ENCODE measurements around the gene GFOD1.
"Not testable (repeated sequence)": the region's sequence is repeated elsewhere in the genome, so short reads cannot be mapped to it uniquely, and the experiment has no call there.

Gene GFOD1

DNA sequence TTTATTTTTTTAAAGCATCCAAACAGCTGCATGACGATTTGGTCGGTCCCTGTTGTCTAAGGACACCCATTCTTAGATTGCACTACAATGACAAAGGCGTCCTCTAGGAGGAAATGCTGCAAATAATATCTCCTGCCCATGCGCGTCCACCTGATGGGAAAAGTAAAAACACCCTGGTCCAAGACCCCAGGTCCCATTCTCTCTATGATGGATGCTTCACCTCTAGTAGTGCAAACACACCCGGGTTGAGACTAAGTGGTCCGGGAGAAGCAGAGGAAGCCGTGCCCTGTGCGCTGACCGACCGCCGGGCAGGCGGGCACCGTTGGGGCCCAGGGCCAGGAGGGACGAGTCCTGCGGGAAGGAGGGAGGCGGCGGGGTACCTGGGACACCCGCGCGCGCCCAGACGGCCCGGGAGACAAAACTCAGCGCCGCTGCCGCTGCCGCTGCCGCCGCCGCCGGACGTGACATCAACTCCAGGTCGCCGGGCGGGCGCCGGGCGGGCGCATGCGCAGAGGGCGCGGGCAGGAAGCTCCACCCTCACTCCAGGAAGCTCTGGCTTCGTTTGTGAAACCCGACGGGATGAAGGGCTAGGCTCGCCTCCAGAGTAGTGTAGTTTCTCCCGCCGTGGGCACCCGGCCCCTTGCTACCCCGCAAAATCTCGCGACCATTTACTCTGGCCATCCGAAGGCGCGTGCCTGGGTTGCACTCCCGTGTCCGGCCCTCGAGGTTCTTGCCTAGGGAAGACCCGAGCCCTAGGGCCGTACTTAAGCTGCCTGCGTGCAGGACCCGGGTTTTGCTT is 159.1 kb downstream of the GFOD1 start, which contains the start of gene TBC1D7:
TSS of gene TBC1D7 (minus strand) at position 462 of the 799 bp plus-strand sequence. CDS start 1,639 bp downstream, outside the sequence.
- peak within 1 kb of the TSS; percentile 89 for H3K27ac ChIP-seq
- H3K36me3 ChIP-seq (replicated peaks) = peaks cover 5% of the 10 kb centered on the region
- in situ Hi-C loops (cut with HindIII; ENCODE audit: low pct_ligation_motif_present, low sequenced_read_pairs) = no loop called here
- TF ChIP-seq, protein P1, sequence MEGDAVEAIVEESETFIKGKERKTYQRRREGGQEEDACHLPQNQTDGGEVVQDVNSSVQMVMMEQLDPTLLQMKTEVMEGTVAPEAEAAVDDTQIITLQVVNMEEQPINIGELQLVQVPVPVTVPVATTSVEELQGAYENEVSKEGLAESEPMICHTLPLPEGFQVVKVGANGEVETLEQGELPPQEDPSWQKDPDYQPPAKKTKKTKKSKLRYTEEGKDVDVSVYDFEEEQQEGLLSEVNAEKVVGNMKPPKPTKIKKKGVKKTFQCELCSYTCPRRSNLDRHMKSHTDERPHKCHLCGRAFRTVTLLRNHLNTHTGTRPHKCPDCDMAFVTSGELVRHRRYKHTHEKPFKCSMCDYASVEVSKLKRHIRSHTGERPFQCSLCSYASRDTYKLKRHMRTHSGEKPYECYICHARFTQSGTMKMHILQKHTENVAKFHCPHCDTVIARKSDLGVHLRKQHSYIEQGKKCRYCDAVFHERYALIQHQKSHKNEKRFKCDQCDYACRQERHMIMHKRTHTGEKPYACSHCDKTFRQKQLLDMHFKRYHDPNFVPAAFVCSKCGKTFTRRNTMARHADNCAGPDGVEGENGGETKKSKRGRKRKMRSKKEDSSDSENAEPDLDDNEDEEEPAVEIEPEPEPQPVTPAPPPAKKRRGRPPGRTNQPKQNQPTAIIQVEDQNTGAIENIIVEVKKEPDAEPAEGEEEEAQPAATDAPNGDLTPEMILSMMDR (IDR thresholded peaks at IDR 0.05; ENCODE audit: low read depth, low read length, missing control alignments) = peak; percentile 22
- peak within 1 kb of the TSS; percentile 91 for H3K4me3 ChIP-seq (ENCODE audit: low read depth, low read length)
- H3K27me3 ChIP-seq (replicated peaks) = no peaks in the 10 kb centered on the region
- peak; percentile 91 for DNase-seq

DNA sequence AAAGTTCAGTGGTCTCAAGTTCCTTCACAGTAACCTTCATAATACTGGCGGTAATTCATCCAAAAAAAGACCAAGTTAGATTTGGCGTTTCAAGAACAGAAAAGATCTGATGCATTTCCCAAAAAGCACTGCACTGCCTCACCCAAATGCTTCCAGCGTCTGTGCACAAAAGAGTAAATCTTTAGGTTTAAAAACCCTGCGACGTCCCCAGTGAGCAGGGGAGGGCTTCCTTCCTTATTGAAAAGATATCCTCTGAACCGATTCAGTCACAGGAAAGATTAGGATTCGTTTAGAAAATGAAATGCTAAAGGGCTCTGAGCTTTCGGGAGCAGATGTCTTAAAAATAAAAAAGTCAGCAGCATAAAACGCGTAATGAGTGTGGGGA is 159.7 kb downstream of the GFOD1 start:
- no peaks in the 10 kb centered on the region for H3K27me3 ChIP-seq (replicated peaks)
- no peak for DNase-seq
- peaks cover 5% of the 10 kb centered on the region for H3K36me3 ChIP-seq (replicated peaks)
- in situ Hi-C loops (cut with HindIII; ENCODE audit: low pct_ligation_motif_present, low sequenced_read_pairs) = no loop called here
- TF ChIP-seq, protein P1 (IDR thresholded peaks at IDR 0.05; ENCODE audit: low read depth, low read length, missing control alignments) = no peak
- peak overlapping the region; percentile 91 for H3K4me3 ChIP-seq (ENCODE audit: low read depth, low read length)
- H3K27ac ChIP-seq = peak overlapping the region; percentile 89

DNA sequence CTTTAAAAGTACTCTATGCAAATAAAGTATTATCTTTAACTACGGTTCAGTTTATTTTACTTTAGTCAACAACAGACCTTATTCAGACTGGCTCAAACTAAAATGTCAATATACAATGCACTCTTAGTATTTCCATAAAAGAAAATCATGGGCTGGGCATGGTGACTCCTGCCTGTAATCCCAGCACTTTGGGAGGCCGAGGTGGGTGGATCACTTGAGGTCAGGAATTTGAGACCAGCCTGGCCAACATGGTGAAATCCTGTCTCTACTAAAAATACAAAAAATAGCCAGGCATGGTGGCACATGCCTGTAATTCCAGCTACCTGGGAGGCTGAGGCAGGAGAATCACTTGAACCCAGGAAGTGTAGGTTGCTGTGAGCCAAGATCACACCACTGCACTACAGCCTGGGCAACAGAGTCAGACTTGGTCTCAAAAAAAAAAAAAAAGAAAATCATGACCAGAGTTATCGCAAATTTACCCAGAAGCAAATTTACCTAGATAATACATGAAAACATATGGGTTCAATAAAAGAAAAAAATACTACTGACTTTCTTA is 161.3 kb downstream of the GFOD1 start:
- in situ Hi-C loops (cut with HindIII; ENCODE audit: low pct_ligation_motif_present, low sequenced_read_pairs); DNase-seq; H3K27ac ChIP-seq; H3K27me3 ChIP-seq (replicated peaks); H3K4me3 ChIP-seq (ENCODE audit: low read depth, low read length): not testable (repeated sequence)
- H3K36me3 ChIP-seq (replicated peaks) = peaks cover 11% of the 10 kb centered on the region

DNA sequence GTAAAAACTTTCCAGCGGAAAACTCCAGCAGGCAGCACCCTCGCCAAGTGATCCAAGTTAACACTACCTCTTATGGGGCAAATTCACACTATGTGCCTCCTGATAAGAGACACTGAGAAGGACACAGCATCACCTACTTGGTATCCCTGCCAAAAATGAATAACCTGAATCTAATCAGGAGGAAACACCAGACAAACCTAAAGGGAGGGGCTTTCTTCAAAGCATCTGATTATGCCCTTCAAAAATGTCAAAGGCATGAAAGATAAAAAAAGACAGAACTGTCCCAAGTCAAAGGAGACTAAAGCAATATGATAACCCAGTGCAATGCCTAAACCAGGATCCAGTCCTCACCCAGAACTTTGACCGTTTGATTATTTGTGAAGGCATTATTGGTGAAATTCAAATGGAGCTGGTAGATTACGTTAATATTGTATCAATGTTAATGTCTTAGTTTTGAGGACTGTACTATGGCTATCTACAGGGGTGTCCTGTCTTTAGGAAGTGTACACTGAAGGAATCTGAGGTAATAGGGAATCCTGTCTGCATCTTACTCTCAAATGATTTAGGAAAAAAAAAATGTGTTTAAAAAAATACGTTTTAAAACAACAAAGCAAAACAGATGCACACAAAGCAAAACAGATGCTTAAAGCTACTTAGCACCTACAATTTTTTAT is 167.4 kb downstream of the GFOD1 start:
- Histone ChIP-seq H3K36me3 (replicated peaks) (peaks cover 41% of the 10 kb centered on the region), H3K4me3 (ENCODE audit: low read depth, low read length) (no peak overlapping the region), H3K27ac (no peak overlapping the region), H3K27me3 (replicated peaks) (no peaks in the 10 kb centered on the region)
- in situ Hi-C loops (cut with HindIII; ENCODE audit: low pct_ligation_motif_present, low sequenced_read_pairs) = no loop called here
- TF ChIP-seq, protein P1 (IDR thresholded peaks at IDR 0.05; ENCODE audit: low read depth, low read length, missing control alignments) = no peak
- DNase-seq = no peak

DNA sequence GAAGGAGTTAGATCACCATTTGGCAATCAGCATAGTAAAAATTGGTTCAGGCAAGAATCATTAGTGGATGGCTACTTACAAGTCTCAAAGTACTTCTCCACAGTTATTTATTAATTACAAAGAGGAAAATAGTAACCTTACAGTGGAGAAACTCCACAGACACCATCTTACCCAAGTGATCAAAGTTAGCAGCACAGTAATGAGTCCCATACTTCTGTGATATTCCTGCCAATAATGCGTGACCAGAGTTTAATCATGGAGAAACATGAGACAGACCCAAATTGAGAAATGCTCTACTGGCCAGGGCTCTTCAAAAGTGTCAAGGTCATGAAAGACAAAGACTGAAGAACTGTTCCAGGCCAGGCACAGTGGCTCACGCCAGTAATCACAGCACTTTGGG is 168.6 kb downstream of the GFOD1 start:
- Histone ChIP-seq H3K27ac (no peak overlapping the region), H3K36me3 (replicated peaks) (peaks cover 46% of the 10 kb centered on the region), H3K27me3 (replicated peaks) (no peaks in the 10 kb centered on the region), H3K4me3 (ENCODE audit: low read depth, low read length) (no peak overlapping the region)
- TF ChIP-seq, protein P1 (IDR thresholded peaks at IDR 0.05; ENCODE audit: low read depth, low read length, missing control alignments) = no peak
- DNase-seq = no peak
- in situ Hi-C loops (cut with HindIII; ENCODE audit: low pct_ligation_motif_present, low sequenced_read_pairs) = no loop called here

DNA sequence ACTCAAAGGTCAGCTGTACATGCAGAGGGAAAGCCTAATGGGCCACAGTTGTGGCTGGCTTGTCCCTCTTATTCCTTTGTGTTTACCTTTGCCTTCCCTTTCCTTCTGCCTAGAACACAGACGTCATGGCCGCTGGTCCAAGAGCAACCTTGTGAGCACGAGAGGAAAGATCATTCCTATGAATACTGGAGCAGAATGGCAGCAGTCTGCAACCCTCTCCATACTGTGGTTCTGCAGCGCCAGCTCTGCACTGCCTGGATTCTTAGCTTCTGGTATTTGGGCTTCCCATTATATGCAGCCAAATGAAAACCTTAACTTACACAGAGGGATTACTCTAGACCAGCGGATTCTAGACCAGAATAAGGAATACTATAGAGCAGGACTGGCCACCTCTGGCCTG is 171.5 kb downstream of the GFOD1 start:
- Histone ChIP-seq H3K4me3 (ENCODE audit: low read depth, low read length) (no peak overlapping the region), H3K27me3 (replicated peaks) (no peaks in the 10 kb centered on the region), H3K36me3 (replicated peaks) (peaks cover 38% of the 10 kb centered on the region), H3K27ac (no peak overlapping the region)
- TF ChIP-seq, protein P1 (IDR thresholded peaks at IDR 0.05; ENCODE audit: low read depth, low read length, missing control alignments) = no peak
- in situ Hi-C loops (cut with HindIII; ENCODE audit: low pct_ligation_motif_present, low sequenced_read_pairs) = no loop called here
- no peak for DNase-seq

Data from brain microvascular endothelial cell (primary cell).